Tongue (tissue), 3 donors: Measurements from ENCODE around the gene HNRNPL. TPM values are rescaled to one million over a fixed set of nuclear protein-coding genes. Genes with fewer than 3 reads are reported as not detected.
A peak's percentile ranks its signal among the peaks of the same experiment; 100 is the strongest.
"Not testable (repeated sequence)": the region's sequence is repeated elsewhere in the genome, so short reads cannot be mapped to it uniquely, and the experiment has no call there.

Experiments used
- DNase-seq: peaks from one replicate; pipeline ENCODE4 v3.0.0-alpha.2; 2015
- small RNA-seq: library from RNA; depleted of rRNA; stranded (forward); fragments of <200 nt; gene quantifications from one replicate; pipeline ENCODE3, GENCODE V24; 2014; ENCODE audit warnings: low replicate concordance
- total RNA-seq: library from RNA; depleted of rRNA; stranded (reverse); fragments of >200 nt; gene quantifications from one replicate; pipeline ENCODE4 v1.2.3, GENCODE V29; 2014

The HNRNPL gene
- total RNA-seq, 1 donor from 2014 or later = 249 TPM

DNA sequence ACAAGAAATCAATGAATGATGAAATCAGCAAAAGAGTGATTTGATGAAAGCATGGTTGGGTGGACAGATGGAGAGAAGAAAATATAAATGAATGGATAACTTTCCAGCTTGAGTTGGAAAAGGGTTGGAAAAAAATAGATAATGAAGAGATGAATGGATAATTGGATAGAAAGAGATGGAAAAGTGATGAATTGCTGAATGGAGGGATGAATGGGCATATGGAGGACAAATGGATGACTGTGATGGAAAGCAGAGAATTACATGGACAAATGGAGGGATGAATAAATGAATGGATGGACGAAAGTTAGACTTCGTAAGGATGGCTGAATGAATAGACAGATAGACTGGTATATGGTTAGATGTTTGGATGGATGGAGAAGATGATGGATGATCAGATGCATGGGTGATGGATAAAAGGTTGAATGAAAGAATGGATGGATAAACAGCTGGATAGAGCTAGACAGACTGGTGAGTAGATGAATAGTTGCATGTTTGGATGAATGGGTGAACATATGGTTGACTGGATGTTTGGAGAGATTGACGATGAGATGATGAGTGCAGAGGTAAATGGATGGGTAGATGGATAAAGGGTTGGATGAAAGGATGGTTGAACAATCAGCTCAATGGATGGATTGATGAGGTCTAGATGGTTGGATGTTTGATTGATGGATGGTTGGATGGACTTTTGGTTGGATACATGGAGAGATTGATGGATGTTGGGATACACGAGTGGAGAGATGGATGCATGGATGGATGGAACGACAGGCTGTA, 49.0 kb downstream of the HNRNPL start:
- DNase-seq = no peak

DNA sequence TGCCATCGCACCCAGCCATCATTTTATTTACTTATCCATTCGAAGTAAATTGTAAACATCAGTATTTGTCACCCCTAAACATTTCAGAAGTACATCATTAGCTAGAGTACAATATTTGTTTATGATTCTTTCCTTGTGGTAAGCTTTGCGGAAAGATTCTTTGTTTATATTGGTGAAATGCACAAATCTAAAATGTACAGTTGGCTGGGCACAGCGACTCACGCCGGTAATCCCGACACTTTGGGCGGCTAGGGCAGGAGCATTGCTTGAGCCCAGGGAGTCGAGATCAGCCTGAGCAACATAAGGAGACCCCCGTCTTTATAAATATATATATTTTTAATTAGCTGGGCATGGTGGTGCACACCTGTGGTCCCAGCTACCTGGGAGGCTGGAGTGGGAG, 50.7 kb downstream of the HNRNPL start:
- no peak for DNase-seq

GRCh38 chr19:38797781-38798180, 52.0 kb downstream of the HNRNPL start:
- not testable (repeated sequence) for DNase-seq

GRCh38 chr19:38796154-38796553, 53.6 kb downstream of the HNRNPL start:
- DNase-seq = no peak

- DNase-seq = no peak
Observed at GRCh38 chr19:38795549-38795948, 54.2 kb downstream of the HNRNPL start.

GRCh38 chr19:38793671-38794070, 56.1 kb downstream of the HNRNPL start:
- DNase-seq = no peak

GRCh38 chr19:38793177-38793576, 56.6 kb downstream of the HNRNPL start:
- no peak for DNase-seq

DNA sequence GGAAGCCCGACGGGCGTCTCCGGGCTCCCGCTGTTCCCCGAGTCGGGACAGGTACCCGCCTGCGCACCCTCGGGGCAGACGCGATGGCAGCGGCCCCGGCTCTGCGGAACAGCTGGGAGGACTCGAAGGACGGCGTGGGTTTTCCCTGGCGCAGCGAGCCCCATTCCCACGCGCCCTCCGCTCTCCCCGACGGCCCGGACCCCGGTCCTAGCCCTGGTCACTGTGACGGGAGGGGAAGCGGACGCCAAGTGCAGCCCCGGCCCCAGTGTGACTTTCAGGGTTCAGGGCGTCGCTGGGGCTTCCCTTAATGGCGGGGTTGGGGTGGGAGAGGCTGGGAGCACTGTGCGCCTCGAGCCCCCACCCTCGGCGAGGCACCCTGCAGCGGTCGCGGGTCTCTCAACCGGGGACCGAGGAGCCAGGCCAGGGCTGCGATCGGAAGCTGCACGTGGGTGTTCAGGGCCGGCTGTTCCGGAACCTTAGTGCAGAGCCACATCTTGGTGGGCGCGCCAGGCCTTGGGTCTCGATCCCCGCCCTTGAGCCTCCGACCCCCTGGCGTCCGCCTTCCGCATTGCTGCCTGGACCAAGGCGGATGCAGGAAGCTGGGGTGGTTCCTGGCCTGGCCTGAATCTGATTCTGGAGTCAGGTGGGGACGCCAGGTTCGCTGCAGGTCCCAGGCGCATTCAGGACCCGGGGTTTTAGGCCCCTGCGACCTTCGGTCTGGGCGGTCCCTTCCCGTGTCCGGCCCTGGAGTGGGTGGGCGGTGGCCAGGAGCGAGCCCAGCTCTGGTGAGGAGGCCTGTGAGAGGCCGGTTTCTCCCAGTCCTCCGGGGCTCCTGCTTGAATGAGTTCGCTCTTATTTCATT, 57.3 kb downstream of the HNRNPL start:
- DNase-seq = no peak

DNA sequence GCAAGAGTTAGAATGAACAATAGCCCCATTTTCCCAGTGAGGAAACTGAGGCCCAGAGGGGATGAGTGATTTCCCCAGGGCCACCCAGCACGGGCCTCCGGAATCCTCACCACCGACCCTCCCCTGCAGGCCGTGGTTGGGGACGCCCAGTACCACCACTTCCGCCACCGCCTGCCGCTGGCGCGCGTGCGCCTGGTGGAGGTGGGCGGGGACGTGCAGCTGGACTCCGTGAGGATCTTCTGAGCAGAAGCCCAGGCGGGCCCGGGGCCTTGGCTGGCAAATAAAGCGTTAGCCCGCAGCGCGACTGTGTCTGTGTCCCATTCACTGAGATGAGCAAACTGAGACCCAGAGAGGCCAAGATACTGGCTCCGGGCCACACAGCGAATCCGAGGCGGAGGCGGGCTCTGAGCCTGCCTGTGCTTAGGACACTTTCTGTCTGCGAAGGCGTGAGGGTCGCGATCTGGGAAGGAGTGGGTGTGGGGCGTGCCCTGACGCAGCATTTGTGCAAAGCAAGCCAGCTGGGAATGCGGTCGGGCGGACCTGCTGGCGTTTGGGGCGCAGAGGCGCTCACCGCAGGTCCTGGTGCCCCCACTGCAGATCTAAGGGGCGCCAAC, 58.2 kb downstream of the HNRNPL start:
- DNase-seq = not testable (repeated sequence)

GRCh38 chr19:38790507-38791403, 59.0 kb downstream of the HNRNPL start:
- not testable (repeated sequence) for DNase-seq

DNA sequence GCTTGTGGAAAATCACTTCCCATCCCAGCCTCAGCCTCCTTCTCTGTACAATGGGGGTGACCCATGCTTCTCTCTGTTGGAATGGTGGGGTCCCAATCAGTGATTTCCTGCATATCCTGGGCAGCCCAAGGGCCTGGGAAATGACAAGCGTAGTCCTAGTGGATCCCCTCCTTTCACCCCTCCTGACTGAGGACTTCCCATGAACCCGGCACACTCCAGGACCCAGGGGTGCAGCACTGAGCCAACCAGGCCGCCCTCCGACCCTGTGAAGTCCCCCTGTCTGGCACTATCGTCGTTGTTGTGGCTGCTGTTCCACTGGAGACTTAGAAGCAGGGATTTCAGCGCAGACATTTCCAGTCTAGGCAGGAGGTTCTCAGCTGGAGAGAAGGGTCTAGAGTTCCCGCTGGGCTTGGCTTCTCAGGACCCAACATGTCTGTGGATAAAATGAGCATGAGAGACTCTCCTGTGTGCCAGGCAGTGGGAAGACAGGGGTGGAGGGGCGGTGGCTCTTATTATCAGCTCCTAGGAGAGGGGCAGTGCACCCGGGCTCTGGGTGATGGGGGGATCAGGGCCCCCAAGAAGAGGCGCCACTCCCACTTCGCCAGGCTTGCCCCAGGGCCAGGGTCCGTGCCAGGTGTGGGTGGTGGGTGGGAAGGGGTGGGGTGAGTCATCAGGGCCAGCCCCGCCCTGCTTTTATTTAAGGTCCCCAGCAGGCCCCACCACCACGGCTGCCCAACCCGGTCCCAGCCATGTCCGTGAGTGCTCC, 61.1 kb downstream of the HNRNPL start, which contains the start of gene LGALS7B:
Gene LGALS7B, plus strand, starts transcription at position 723 of the 766 bp plus-strand sequence. Its CDS starts 27 bp downstream, at position 750.
- peak; percentile 19 for DNase-seq

DNA sequence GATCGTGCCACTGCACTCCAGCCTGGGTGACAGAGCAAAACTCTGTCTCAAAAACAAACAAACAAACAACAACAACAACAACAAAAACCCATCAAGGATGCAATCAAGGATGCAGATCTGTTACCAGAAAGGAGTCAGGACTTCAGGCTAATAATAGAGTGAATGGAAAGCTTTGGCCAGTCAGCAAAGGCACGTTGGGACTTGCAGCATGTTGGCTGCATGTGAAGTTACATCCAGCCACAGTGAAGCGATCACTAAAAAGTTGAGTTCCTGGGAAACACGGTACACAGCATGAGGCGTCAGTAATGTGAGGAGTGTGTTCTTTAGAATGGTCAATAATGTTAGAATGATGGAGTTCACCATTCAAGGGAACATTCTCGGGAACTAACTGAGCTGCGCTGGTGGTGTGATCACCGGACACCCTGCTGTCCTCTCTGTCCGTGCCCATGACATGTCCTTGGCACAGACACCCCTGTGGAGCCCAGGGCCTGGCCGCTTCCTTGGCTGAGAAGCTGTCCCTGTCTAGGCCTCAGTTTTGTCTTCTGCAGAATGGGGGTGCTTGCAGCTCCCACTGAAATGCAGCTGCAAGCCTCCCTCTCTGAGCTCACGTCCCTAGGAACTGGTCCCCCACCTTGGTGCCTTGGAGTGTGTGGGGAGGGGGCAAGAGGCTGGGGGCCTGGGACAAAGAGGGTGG, 63.1 kb downstream of the HNRNPL start:
- DNase-seq = peak; percentile 16

Small RNAs within 50 kb of the gene (small RNA-seq; reads per million reads assigned to genes)
- not detected for gene RNU6-140P

Other genes starting within 250 kb of the HNRNPL start
- 2.9 TPM for gene MAP4K1, start 232.0 kb downstream of the HNRNPL start, total RNA-seq
- gene EIF3K, start 230.8 kb downstream of the HNRNPL start, total RNA-seq = 341 TPM
- gene ACTN4, start 202.3 kb downstream of the HNRNPL start, total RNA-seq = 178 TPM
- gene CAPN12, start 105.5 kb downstream of the HNRNPL start, total RNA-seq = 0.31 TPM
- gene LGALS7, start 76.5 kb downstream of the HNRNPL start, total RNA-seq = 10.4 TPM
- gene LGALS7B, start 60.8 kb downstream of the HNRNPL start, total RNA-seq = 25.7 TPM
- gene LGALS4, start 37.0 kb downstream of the HNRNPL start, total RNA-seq = not detected
- gene ECH1, start 18.2 kb downstream of the HNRNPL start, total RNA-seq = 84.0 TPM
- 7.1 TPM for gene RINL, start 28.3 kb upstream of the HNRNPL start, total RNA-seq
- gene SIRT2, start 49.6 kb upstream of the HNRNPL start, total RNA-seq = 178 TPM
- gene NFKBIB, start 50.0 kb upstream of the HNRNPL start, total RNA-seq = 8.8 TPM
- gene CCER2, start 62.2 kb upstream of the HNRNPL start, total RNA-seq = not detected
- gene SARS2, start 80.8 kb upstream of the HNRNPL start, total RNA-seq = 11.3 TPM
- gene MRPS12, start 81.0 kb upstream of the HNRNPL start, total RNA-seq = 18.1 TPM
- 35.2 TPM for gene FBXO17, start 125.8 kb upstream of the HNRNPL start, total RNA-seq
- 1.6 TPM for gene FBXO27, start 182.6 kb upstream of the HNRNPL start, total RNA-seq
- not detected for gene ACP7, start 234.4 kb upstream of the HNRNPL start, total RNA-seq